ENCODE results near the gene BLVRA.

DNA sequence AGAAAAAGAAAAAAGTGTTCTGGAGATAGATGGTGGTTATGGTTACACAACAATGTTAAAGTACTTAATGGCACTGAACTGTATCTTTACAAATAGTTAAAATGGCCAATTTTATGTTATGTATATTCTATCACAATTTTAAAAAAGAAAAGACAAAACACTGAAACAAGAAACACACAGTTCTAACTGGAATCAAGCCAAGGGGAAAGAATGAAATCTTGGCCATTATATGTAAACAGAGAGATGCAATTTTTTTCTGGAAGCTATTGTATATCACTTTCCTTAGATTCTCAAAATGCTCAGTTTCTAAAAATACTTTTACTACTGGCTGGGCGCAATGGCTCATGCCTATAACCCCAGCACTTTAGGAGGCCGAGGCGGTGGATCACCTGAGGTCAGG is 33.2 kb upstream of the BLVRA start:
- TF ChIP-seq, protein P1, sequence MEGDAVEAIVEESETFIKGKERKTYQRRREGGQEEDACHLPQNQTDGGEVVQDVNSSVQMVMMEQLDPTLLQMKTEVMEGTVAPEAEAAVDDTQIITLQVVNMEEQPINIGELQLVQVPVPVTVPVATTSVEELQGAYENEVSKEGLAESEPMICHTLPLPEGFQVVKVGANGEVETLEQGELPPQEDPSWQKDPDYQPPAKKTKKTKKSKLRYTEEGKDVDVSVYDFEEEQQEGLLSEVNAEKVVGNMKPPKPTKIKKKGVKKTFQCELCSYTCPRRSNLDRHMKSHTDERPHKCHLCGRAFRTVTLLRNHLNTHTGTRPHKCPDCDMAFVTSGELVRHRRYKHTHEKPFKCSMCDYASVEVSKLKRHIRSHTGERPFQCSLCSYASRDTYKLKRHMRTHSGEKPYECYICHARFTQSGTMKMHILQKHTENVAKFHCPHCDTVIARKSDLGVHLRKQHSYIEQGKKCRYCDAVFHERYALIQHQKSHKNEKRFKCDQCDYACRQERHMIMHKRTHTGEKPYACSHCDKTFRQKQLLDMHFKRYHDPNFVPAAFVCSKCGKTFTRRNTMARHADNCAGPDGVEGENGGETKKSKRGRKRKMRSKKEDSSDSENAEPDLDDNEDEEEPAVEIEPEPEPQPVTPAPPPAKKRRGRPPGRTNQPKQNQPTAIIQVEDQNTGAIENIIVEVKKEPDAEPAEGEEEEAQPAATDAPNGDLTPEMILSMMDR (IDR thresholded peaks at IDR 0.05) = no peak
- no peak for TF ChIP-seq POLR2A (IDR thresholded peaks at IDR 0.05)

All from lower leg skin (tissue), 3 donors.